GM23338 (cell line): Measurements from ENCODE around the gene RBBP7. TPM values are rescaled to one million over a fixed set of nuclear protein-coding genes. Genes with fewer than 3 reads are reported as not detected.

Source experiments
- ATAC-seq: fragments of 200-7000 bp; cut with Tn5 transposase; 3 replicates; pipeline ENCODE4 v1.9.1; 2020
- DNase-seq: peaks from one replicate; pipeline ENCODE4 v3.0.0-alpha.2; 2015; ENCODE audit warnings: low spot score
- H2AFZ ChIP-seq: fragments of 200-600 bp; sonication (generic); 2 replicates; pipeline ENCODE4 v1.8.0; 2016; ENCODE audit warnings: antibody characterized with exemption, mild to moderate bottlenecking, moderate library complexity
- H3F3A ChIP-seq: fragments of 200-600 bp; sonication (generic); replicated peaks from 2 replicates; pipeline ENCODE4 v1.8.0; 2017; ENCODE audit warnings: antibody characterized with exemption, mixed run types, low read depth
- H3K27ac ChIP-seq: fragments of 200-600 bp; sonication (generic); 2 replicates; pipeline ENCODE4 v1.6.1; 2016; ENCODE audit warnings: low read depth
- H3K27me3 ChIP-seq: fragments of 200-600 bp; sonication (generic); 2 replicates; pipeline ENCODE4 v1.8.0; 2016; ENCODE audit warnings: mild to moderate bottlenecking, mixed run types, moderate library complexity; ENCODE audit not compliant: insufficient read depth
- H3K36me3 ChIP-seq: fragments of 200-600 bp; sonication (generic); 2 replicates; pipeline ENCODE4 v1.8.0; 2016; ENCODE audit warnings: mild to moderate bottlenecking; ENCODE audit not compliant: insufficient read depth
- H3K4me1 ChIP-seq: fragments of 200-600 bp; sonication (generic); 2 replicates; pipeline ENCODE4 v1.8.0; 2016; ENCODE audit warnings: mild to moderate bottlenecking, moderate library complexity; ENCODE audit not compliant: insufficient read depth
- H3K4me2 ChIP-seq: fragments of 200-600 bp; sonication (generic); 2 replicates; pipeline ENCODE4 v1.7.1; 2017; ENCODE audit warnings: mixed run types
- H3K4me3 ChIP-seq: fragments of 200-600 bp; sonication (generic); 2 replicates; pipeline ENCODE4 v1.6.1; 2016; ENCODE audit warnings: mixed run types
- H3K79me2 ChIP-seq: fragments of 200-600 bp; sonication (generic); replicated peaks from 2 replicates; pipeline ENCODE4 v1.8.0; 2017; ENCODE audit warnings: mild to moderate bottlenecking; ENCODE audit not compliant: insufficient read depth
- H3K9me2 ChIP-seq: fragments of 200-600 bp; sonication (generic); 2 replicates; pipeline ENCODE4 v1.8.0; 2017; ENCODE audit not compliant: insufficient read depth
- H4K20me1 ChIP-seq: fragments of 200-600 bp; sonication (generic); replicated peaks from 2 replicates; pipeline ENCODE4 v1.8.0; 2017; ENCODE audit warnings: mild to moderate bottlenecking; ENCODE audit not compliant: insufficient read depth
- H3K27ac Mint-ChIP-seq: 2 replicates; pipeline ENCODE4 v1.8.0; 2020; ENCODE audit warnings: inconsistent platforms, mild to moderate bottlenecking, moderate library complexity, mixed read lengths
- H3K27me3 Mint-ChIP-seq: 3 replicates; pipeline ENCODE4 v1.8.0; 2022; ENCODE audit warnings: low read depth, mild to moderate bottlenecking, moderate library complexity, mixed read lengths, inconsistent platforms; ENCODE audit not compliant: insufficient read depth, poor library complexity
- H3K36me3 Mint-ChIP-seq: 3 replicates; pipeline ENCODE4 v1.8.0; 2021; ENCODE audit warnings: low read depth, mild to moderate bottlenecking, inconsistent platforms, moderate library complexity, mixed read lengths
- H3K4me1 Mint-ChIP-seq: 3 replicates; pipeline ENCODE4 v1.8.0; 2020; ENCODE audit warnings: mild to moderate bottlenecking, inconsistent platforms, mixed read lengths
- H3K4me3 Mint-ChIP-seq: 3 replicates; pipeline ENCODE4 v1.8.0; 2021; ENCODE audit warnings: moderate library complexity, mild to moderate bottlenecking, inconsistent platforms, mixed read lengths
- H3K9me3 Mint-ChIP-seq: 3 replicates; pipeline ENCODE4 v1.8.0; 2020; ENCODE audit warnings: moderate library complexity, mild to moderate bottlenecking, inconsistent platforms, mixed read lengths
- CREB1 ChIP-seq: fragments of 250-450 bp; sonication (Bioruptor Pico); IDR thresholded peaks from 2 replicates; pipeline ENCODE4 v1.5.0; 2020; ENCODE audit warnings: low read depth, mild to moderate bottlenecking, moderate library complexity
- CTCF ChIP-seq, 2 experiments: fragments of 200-600 bp in 1 of 2; sonication (generic) in 1 of 2; conservative IDR thresholded peaks; 2 replicates each; pipeline versions ENCODE4 v1.5.1 to v1.6.1; 2016 to 2017; ENCODE audit warnings: antibody characterized with exemption in 2 of 2, low read depth in 2 of 2, mild to moderate bottlenecking in 2 of 2, moderate library complexity in 1 of 2
- EZH2 ChIP-seq: fragments of 200-600 bp; sonication (generic); IDR thresholded peaks from one replicate; pipeline ENCODE4 v1.8.0; 2017; ENCODE audit warnings: antibody characterized with exemption, mild to moderate bottlenecking, low read depth; ENCODE audit not compliant: unreplicated experiment
- EZH2phosphoT487 ChIP-seq: fragments of 200-600 bp; sonication (generic); IDR thresholded peaks from one replicate; pipeline ENCODE4 v1.8.1; 2018; ENCODE audit warnings: antibody characterized with exemption; ENCODE audit not compliant: unreplicated experiment
- JUNB ChIP-seq: IDR thresholded peaks from one replicate; pipeline ENCODE4 v1.6.1; 2016; ENCODE audit warnings: antibody characterized with exemption; ENCODE audit not compliant: unreplicated experiment
- NANOG ChIP-seq: IDR thresholded peaks from 2 replicates; pipeline ENCODE4 v1.6.1; 2016; ENCODE audit warnings: antibody characterized with exemption, borderline replicate concordance
- POLR2AphosphoS5 ChIP-seq: IDR thresholded peaks from 2 replicates; pipeline ENCODE4 v1.6.1; 2016; ENCODE audit warnings: antibody characterized with exemption, low read depth
- STAT1 ChIP-seq: IDR thresholded peaks from one replicate; pipeline ENCODE4 v1.6.1; 2016; ENCODE audit warnings: antibody characterized with exemption; ENCODE audit not compliant: unreplicated experiment
- ZNF114 ChIP-seq: fragments of 250-450 bp; sonication (Bioruptor Pico); IDR thresholded peaks from 2 replicates; pipeline ENCODE4 v1.5.0; 2020; ENCODE audit warnings: mild to moderate bottlenecking, moderate library complexity
- ZNF331 ChIP-seq: fragments of 250-450 bp; sonication (Bioruptor Pico); IDR thresholded peaks from 2 replicates; pipeline ENCODE4 v1.5.0; 2020; ENCODE audit warnings: low read depth, mild to moderate bottlenecking, moderate library complexity
- polyA plus RNA-seq: library from polyadenylated mRNA; unstranded; fragments of >200 nt; fragmentation: Nextera tagmentation; extraction: Ambion mirVana; gene quantifications from 2 replicates; pipeline ENCODE4 v1.2.1, GENCODE V29; 2016
- total RNA-seq: library from RNA; depleted of rRNA; stranded (reverse); fragments of >200 nt; shearing (Covaris generic); gene quantifications from 2 replicates; pipeline ENCODE4 v1.2.3, GENCODE V29; 2014
- TF ChIP-seq, protein P1 (sequence below): fragments of 250-450 bp; sonication (Bioruptor Pico); IDR thresholded peaks from 2 replicates; pipeline ENCODE4 v1.5.0; 2020; ENCODE audit warnings: mild to moderate bottlenecking, moderate library complexity
- TF ChIP-seq, protein P2 (sequence below): IDR thresholded peaks from 2 replicates; pipeline ENCODE4 v1.6.1; 2016; ENCODE audit warnings: antibody characterized with exemption
- TF ChIP-seq, protein P3 (sequence below): IDR thresholded peaks from one replicate; pipeline ENCODE4 v1.6.1; 2018; ENCODE audit warnings: antibody characterized with exemption; ENCODE audit not compliant: unreplicated experiment

The RBBP7 gene
- total and polyA plus RNA-seq, 2 experiments from 2014 or later: 111 to 167 TPM

- Mint-ChIP-seq H3K27ac (no peak overlapping the region), H3K4me3 (no peak overlapping the region), H3K27me3 (no peaks in the 10 kb centered on the region), H3K4me1 (peaks cover 3% of the 10 kb centered on the region; the same call in 1 of the 3 replicates), H3K9me3 (no peaks in the 10 kb centered on the region; the same call in 1 of the 3 replicates), H3K36me3 (peaks cover 84% of the 10 kb centered on the region)
- H3K27ac ChIP-seq: no peak overlapping the region
- H3K79me2 ChIP-seq: peaks cover 28% of the 10 kb centered on the region
- H3K9me2 ChIP-seq: no peaks in the 10 kb centered on the region
- peaks cover 9% of the 10 kb centered on the region; the same call in 1 of the 2 replicates for H3K36me3 ChIP-seq
- TF ChIP-seq, protein P1, sequence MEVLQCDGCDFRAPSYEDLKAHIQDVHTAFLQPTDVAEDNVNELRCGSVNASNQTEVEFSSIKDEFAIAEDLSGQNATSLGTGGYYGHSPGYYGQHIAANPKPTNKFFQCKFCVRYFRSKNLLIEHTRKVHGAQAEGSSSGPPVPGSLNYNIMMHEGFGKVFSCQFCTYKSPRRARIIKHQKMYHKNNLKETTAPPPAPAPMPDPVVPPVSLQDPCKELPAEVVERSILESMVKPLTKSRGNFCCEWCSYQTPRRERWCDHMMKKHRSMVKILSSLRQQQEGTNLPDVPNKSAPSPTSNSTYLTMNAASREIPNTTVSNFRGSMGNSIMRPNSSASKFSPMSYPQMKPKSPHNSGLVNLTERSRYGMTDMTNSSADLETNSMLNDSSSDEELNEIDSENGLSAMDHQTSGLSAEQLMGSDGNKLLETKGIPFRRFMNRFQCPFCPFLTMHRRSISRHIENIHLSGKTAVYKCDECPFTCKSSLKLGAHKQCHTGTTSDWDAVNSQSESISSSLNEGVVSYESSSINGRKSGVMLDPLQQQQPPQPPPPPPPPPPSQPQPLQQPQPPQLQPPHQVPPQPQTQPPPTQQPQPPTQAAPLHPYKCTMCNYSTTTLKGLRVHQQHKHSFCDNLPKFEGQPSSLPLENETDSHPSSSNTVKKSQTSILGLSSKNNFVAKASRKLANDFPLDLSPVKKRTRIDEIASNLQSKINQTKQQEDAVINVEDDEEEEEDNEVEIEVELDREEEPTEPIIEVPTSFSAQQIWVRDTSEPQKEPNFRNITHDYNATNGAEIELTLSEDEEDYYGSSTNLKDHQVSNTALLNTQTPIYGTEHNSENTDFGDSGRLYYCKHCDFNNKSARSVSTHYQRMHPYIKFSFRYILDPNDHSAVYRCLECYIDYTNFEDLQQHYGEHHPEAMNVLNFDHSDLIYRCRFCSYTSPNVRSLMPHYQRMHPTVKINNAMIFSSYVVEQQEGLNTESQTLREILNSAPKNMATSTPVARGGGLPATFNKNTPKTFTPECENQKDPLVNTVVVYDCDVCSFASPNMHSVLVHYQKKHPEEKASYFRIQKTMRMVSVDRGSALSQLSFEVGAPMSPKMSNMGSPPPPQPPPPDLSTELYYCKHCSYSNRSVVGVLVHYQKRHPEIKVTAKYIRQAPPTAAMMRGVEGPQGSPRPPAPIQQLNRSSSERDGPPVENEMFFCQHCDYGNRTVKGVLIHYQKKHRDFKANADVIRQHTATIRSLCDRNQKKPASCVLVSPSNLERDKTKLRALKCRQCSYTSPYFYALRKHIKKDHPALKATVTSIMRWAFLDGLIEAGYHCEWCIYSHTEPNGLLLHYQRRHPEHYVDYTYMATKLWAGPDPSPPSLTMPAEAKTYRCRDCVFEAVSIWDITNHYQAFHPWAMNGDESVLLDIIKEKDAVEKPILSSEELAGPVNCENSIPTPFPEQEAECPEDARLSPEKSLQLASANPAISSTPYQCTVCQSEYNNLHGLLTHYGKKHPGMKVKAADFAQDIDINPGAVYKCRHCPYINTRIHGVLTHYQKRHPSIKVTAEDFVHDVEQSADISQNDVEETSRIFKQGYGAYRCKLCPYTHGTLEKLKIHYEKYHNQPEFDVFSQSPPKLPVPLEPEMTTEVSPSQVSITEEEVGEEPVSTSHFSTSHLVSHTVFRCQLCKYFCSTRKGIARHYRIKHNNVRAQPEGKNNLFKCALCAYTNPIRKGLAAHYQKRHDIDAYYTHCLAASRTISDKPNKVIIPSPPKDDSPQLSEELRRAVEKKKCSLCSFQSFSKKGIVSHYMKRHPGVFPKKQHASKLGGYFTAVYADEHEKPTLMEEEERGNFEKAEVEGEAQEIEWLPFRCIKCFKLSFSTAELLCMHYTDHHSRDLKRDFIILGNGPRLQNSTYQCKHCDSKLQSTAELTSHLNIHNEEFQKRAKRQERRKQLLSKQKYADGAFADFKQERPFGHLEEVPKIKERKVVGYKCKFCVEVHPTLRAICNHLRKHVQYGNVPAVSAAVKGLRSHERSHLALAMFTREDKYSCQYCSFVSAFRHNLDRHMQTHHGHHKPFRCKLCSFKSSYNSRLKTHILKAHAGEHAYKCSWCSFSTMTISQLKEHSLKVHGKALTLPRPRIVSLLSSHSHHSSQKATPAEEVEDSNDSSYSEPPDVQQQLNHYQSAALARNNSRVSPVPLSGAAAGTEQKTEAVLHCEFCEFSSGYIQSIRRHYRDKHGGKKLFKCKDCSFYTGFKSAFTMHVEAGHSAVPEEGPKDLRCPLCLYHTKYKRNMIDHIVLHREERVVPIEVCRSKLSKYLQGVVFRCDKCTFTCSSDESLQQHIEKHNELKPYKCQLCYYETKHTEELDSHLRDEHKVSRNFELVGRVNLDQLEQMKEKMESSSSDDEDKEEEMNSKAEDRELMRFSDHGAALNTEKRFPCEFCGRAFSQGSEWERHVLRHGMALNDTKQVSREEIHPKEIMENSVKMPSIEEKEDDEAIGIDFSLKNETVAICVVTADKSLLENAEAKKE (CRISPR knock-in tag): no peak
- TF ChIP-seq NANOG: no peak
- TF ChIP-seq EZH2: no peak
- TF ChIP-seq EZH2phosphoT487: no peak
- TF ChIP-seq, protein P2, sequence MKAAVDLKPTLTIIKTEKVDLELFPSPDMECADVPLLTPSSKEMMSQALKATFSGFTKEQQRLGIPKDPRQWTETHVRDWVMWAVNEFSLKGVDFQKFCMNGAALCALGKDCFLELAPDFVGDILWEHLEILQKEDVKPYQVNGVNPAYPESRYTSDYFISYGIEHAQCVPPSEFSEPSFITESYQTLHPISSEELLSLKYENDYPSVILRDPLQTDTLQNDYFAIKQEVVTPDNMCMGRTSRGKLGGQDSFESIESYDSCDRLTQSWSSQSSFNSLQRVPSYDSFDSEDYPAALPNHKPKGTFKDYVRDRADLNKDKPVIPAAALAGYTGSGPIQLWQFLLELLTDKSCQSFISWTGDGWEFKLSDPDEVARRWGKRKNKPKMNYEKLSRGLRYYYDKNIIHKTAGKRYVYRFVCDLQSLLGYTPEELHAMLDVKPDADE: no peak
- no peak for TF ChIP-seq CREB1 (CRISPR knock-in tag)
- no peak for TF ChIP-seq ZNF114 (CRISPR knock-in tag)
- TF ChIP-seq POLR2AphosphoS5: no peak
- TF ChIP-seq ZNF331 (CRISPR knock-in tag): no peak
- TF ChIP-seq, protein P3, sequence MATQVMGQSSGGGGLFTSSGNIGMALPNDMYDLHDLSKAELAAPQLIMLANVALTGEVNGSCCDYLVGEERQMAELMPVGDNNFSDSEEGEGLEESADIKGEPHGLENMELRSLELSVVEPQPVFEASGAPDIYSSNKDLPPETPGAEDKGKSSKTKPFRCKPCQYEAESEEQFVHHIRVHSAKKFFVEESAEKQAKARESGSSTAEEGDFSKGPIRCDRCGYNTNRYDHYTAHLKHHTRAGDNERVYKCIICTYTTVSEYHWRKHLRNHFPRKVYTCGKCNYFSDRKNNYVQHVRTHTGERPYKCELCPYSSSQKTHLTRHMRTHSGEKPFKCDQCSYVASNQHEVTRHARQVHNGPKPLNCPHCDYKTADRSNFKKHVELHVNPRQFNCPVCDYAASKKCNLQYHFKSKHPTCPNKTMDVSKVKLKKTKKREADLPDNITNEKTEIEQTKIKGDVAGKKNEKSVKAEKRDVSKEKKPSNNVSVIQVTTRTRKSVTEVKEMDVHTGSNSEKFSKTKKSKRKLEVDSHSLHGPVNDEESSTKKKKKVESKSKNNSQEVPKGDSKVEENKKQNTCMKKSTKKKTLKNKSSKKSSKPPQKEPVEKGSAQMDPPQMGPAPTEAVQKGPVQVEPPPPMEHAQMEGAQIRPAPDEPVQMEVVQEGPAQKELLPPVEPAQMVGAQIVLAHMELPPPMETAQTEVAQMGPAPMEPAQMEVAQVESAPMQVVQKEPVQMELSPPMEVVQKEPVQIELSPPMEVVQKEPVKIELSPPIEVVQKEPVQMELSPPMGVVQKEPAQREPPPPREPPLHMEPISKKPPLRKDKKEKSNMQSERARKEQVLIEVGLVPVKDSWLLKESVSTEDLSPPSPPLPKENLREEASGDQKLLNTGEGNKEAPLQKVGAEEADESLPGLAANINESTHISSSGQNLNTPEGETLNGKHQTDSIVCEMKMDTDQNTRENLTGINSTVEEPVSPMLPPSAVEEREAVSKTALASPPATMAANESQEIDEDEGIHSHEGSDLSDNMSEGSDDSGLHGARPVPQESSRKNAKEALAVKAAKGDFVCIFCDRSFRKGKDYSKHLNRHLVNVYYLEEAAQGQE: no peak
- TF ChIP-seq STAT1: no peak
- no peak for TF ChIP-seq JUNB
- TF ChIP-seq CTCF (conservative IDR thresholded peaks at IDR 0.05; ENCODE audit: low read depth in 2 of 2): no peak
- no peaks in the 10 kb centered on the region for H3K27me3 ChIP-seq
- H3K4me2 ChIP-seq: no peak overlapping the region
- no peaks in the 10 kb centered on the region; the same call in none of the 2 replicates for H4K20me1 ChIP-seq
- H3F3A ChIP-seq: 0 out of 2 replicates have a peak, but pooled peaks cover 8% of the 10 kb centered on the region
- no peak for DNase-seq
- no peak overlapping the region for H3K4me3 ChIP-seq
- H3K4me1 ChIP-seq: no peaks in the 10 kb centered on the region
- ATAC-seq: no peak
- H2AFZ ChIP-seq: no peak overlapping the region
Observed at GRCh38 chrX:16851827-16852226, 18.3 kb downstream of the RBBP7 start.
